Suprapubic skin (tissue), 4 donors: Measurements from ENCODE around the gene EXOC6.

Source experiments
- EP300 ChIP-seq: sonication (generic); formaldehyde crosslinking; IDR thresholded peaks from one replicate; pipeline ENCODE4 v1.6.1; 2017; ENCODE audit warnings: antibody characterized with exemption
- POLR2A ChIP-seq, 2 donors: fragments of 450-650 bp; IDR thresholded peaks; one replicate each; pipeline ENCODE4 v1.6.1; 2017; ENCODE audit warnings: antibody characterized with exemption in 2 of 2, mild to moderate bottlenecking in 2 of 2, moderate library complexity in 2 of 2
- POLR2AphosphoS5 ChIP-seq, 3 donors: sonication (generic); formaldehyde crosslinking; IDR thresholded peaks; one replicate each; pipeline ENCODE4 v1.6.1; 2017; ENCODE audit warnings: antibody characterized with exemption in 3 of 3
- TF ChIP-seq, protein P1 (sequence below), 2 donors: fragments of 200-600 bp in 1 of 2; fragments of 450-650 bp in 1 of 2; sonication (generic) in 1 of 2; IDR thresholded peaks; one replicate each; pipeline ENCODE4 v1.5.1; 2016 to 2019; ENCODE audit warnings: antibody characterized with exemption in 2 of 2, mild to moderate bottlenecking in 1 of 2, moderate library complexity in 1 of 2

DNA sequence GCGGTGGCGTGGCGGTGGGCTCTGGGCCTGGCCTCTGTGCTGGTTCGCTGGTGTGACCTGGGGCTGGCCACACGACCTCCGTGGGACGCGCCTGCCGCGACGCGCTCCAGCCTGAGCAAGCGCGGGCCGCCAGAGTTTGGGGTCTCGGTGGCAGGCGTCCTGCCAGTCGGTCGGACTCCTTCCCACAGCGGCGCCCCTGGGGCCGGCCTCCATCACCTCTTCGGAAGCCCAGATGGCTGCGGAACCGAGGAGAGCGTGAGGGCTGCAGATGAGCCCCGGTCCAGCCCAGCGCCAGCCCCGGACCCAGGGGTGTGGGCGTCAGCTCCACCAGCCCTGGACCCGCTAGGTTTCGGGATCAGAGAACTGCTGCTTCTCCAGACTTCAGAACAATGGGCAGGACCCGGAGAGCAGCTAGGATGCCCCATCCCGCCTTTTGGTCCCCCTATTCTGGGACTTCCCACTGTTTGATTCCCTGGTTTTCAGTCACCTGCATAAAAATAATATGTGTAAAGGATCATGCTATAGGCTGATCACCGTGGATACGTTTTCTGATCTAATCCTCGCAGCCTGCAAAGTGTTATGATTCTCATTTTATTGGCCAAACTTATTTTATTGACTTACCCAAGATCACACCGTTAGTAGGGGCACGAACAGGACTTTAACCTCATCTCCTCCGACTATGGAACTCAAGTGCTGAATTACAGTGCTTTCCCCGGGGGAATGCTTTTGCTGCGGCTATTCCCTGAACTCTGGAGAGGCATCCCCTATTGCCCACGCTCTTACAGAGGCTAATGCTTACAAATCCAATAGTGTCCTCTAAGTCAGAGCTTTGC, 215.0 kb downstream of the EXOC6 start:
- TF ChIP-seq, protein P1, sequence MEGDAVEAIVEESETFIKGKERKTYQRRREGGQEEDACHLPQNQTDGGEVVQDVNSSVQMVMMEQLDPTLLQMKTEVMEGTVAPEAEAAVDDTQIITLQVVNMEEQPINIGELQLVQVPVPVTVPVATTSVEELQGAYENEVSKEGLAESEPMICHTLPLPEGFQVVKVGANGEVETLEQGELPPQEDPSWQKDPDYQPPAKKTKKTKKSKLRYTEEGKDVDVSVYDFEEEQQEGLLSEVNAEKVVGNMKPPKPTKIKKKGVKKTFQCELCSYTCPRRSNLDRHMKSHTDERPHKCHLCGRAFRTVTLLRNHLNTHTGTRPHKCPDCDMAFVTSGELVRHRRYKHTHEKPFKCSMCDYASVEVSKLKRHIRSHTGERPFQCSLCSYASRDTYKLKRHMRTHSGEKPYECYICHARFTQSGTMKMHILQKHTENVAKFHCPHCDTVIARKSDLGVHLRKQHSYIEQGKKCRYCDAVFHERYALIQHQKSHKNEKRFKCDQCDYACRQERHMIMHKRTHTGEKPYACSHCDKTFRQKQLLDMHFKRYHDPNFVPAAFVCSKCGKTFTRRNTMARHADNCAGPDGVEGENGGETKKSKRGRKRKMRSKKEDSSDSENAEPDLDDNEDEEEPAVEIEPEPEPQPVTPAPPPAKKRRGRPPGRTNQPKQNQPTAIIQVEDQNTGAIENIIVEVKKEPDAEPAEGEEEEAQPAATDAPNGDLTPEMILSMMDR (IDR thresholded peaks at IDR 0.05) = no peak
- TF ChIP-seq EP300 (no peak), POLR2AphosphoS5 (IDR thresholded peaks at IDR 0.05) (no peak), POLR2A (IDR thresholded peaks at IDR 0.05) (no peak)
